Suprapubic skin (tissue), 4 donors: ENCODE measurements around the gene PLEKHG7.
"Not testable (repeated sequence)": the region's sequence is repeated elsewhere in the genome, so short reads cannot be mapped to it uniquely, and the experiment has no call there.

Experiments
- POLR2A ChIP-seq, 2 donors: fragments of 450-650 bp; IDR thresholded peaks; one replicate each; pipeline ENCODE4 v1.6.1; 2017; ENCODE audit warnings: antibody characterized with exemption in 2 of 2, mild to moderate bottlenecking in 2 of 2, moderate library complexity in 2 of 2
- POLR2AphosphoS5 ChIP-seq, 3 donors: sonication (generic); formaldehyde crosslinking; IDR thresholded peaks; one replicate each; pipeline ENCODE4 v1.6.1; 2017; ENCODE audit warnings: antibody characterized with exemption in 3 of 3
- TF ChIP-seq, protein P1 (sequence below), 2 donors: fragments of 200-600 bp in 1 of 2; fragments of 450-650 bp in 1 of 2; sonication (generic) in 1 of 2; IDR thresholded peaks; one replicate each; pipeline ENCODE4 v1.5.1; 2016 to 2019; ENCODE audit warnings: antibody characterized with exemption in 2 of 2, mild to moderate bottlenecking in 1 of 2, moderate library complexity in 1 of 2

GRCh38 chr12:92671524-92671923 is 31.3 kb upstream of the PLEKHG7 start:
- TF ChIP-seq, protein P1, sequence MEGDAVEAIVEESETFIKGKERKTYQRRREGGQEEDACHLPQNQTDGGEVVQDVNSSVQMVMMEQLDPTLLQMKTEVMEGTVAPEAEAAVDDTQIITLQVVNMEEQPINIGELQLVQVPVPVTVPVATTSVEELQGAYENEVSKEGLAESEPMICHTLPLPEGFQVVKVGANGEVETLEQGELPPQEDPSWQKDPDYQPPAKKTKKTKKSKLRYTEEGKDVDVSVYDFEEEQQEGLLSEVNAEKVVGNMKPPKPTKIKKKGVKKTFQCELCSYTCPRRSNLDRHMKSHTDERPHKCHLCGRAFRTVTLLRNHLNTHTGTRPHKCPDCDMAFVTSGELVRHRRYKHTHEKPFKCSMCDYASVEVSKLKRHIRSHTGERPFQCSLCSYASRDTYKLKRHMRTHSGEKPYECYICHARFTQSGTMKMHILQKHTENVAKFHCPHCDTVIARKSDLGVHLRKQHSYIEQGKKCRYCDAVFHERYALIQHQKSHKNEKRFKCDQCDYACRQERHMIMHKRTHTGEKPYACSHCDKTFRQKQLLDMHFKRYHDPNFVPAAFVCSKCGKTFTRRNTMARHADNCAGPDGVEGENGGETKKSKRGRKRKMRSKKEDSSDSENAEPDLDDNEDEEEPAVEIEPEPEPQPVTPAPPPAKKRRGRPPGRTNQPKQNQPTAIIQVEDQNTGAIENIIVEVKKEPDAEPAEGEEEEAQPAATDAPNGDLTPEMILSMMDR (IDR thresholded peaks at IDR 0.05), result not testable (repeated sequence)
- not testable (repeated sequence) for TF ChIP-seq POLR2A, POLR2AphosphoS5 (IDR thresholded peaks at IDR 0.05)
